Mesothelial cell of epicardium (in vitro differentiated cells): ENCODE measurements around the gene RALGAPB. TPM values are rescaled to one million over a fixed set of nuclear protein-coding genes. Genes with fewer than 3 reads are reported as not detected.
A peak's percentile ranks its signal among the peaks of the same experiment; 100 is the strongest.

Experiments used
- DNase-seq, 2 experiments: peaks; one replicate each; pipeline ENCODE4 v3.0.0; 2021; ENCODE audit warnings: low spot score in 2 of 2; ENCODE audit not compliant: unreplicated experiment in 2 of 2
- H3K27ac Mint-ChIP-seq: 2 replicates; pipeline ENCODE4 v1.8.0; 2021; ENCODE audit warnings: mixed read lengths
- H3K27me3 Mint-ChIP-seq: 2 replicates; pipeline ENCODE4 v1.8.0; 2021; ENCODE audit warnings: low read depth, mixed read lengths
- H3K36me3 Mint-ChIP-seq: 2 replicates; pipeline ENCODE4 v1.8.0; 2021; ENCODE audit warnings: mixed read lengths
- H3K4me1 Mint-ChIP-seq: 2 replicates; pipeline ENCODE4 v1.8.0; 2021; ENCODE audit warnings: mixed read lengths
- H3K4me3 Mint-ChIP-seq: 2 replicates; pipeline ENCODE4 v1.8.0; 2021; ENCODE audit warnings: mild to moderate bottlenecking, moderate library complexity, mixed read lengths
- H3K9me3 Mint-ChIP-seq: 2 replicates; pipeline ENCODE4 v1.8.0; 2021; ENCODE audit warnings: mixed read lengths
- total RNA-seq: library from RNA; stranded (reverse); gene quantifications from 3 replicates; pipeline ENCODE4 v1.2.1, GENCODE V29; 2021
- TF ChIP-seq, protein P1 (sequence below): fragments of 200-600 bp; sonication (generic); IDR thresholded peaks from one replicate; pipeline ENCODE4 v1.5.0; 2021; ENCODE audit warnings: antibody characterized with exemption; ENCODE audit not compliant: unreplicated experiment

RALGAPB gene
- total RNA-seq, 1 donor from 2014 or later = 43.5 TPM

DNA sequence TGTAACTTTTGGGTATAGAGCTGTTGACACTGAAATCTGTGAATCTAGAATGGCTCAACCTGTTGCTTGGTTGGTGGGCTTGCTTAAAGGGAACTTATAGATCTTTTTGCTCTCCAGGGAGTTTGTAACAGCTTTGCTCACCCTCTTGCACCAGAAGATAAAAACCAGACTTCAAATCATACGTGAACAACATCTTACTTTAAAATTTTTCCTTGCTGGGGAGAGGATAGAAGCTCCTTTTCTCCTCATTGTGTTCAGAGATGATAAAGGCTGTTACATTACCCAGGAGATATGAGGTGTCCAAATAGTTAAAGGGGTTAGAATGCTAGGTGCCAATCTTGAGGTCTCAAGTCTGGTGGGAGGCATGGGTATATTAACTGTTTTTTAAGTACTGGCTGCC, 46.8 kb downstream of the RALGAPB start:
- peak overlapping the region; percentile 47 for H3K27ac Mint-ChIP-seq
- TF ChIP-seq, protein P1, sequence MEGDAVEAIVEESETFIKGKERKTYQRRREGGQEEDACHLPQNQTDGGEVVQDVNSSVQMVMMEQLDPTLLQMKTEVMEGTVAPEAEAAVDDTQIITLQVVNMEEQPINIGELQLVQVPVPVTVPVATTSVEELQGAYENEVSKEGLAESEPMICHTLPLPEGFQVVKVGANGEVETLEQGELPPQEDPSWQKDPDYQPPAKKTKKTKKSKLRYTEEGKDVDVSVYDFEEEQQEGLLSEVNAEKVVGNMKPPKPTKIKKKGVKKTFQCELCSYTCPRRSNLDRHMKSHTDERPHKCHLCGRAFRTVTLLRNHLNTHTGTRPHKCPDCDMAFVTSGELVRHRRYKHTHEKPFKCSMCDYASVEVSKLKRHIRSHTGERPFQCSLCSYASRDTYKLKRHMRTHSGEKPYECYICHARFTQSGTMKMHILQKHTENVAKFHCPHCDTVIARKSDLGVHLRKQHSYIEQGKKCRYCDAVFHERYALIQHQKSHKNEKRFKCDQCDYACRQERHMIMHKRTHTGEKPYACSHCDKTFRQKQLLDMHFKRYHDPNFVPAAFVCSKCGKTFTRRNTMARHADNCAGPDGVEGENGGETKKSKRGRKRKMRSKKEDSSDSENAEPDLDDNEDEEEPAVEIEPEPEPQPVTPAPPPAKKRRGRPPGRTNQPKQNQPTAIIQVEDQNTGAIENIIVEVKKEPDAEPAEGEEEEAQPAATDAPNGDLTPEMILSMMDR = no peak
- DNase-seq = no peak
- H3K9me3 Mint-ChIP-seq = no peaks in the 10 kb centered on the region
- no peak overlapping the region for H3K4me3 Mint-ChIP-seq
- H3K36me3 Mint-ChIP-seq = peaks cover 29% of the 10 kb centered on the region
- H3K27me3 Mint-ChIP-seq = no peaks in the 10 kb centered on the region
- H3K4me1 Mint-ChIP-seq = peaks cover 18% of the 10 kb centered on the region

DNA sequence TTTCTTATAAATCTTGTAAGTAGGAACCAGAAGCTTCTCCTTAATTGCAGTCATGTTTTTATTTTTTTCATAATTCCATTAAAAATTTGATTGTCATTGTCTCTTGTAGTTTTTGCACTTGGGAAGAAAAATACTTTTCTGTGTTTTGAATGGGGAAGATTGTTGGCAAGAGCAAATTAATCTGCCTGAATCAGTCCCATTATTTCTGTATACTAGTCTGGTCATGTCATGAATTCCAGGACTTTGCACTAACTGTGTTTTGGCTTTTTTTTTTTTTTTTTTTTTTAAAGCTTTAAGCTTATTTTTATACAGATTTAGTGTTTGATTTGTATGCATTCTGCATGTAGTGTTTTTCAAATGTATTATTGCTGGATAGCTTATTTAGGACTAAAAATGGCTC, 47.6 kb downstream of the RALGAPB start:
- Mint-ChIP-seq H3K36me3 (peaks cover 29% of the 10 kb centered on the region), H3K4me1 (peaks cover 14% of the 10 kb centered on the region), H3K4me3 (no peak overlapping the region), H3K27ac (no peak overlapping the region), H3K9me3 (no peaks in the 10 kb centered on the region), H3K27me3 (no peaks in the 10 kb centered on the region)
- no peak for DNase-seq
- TF ChIP-seq, protein P1 = no peak

DNA sequence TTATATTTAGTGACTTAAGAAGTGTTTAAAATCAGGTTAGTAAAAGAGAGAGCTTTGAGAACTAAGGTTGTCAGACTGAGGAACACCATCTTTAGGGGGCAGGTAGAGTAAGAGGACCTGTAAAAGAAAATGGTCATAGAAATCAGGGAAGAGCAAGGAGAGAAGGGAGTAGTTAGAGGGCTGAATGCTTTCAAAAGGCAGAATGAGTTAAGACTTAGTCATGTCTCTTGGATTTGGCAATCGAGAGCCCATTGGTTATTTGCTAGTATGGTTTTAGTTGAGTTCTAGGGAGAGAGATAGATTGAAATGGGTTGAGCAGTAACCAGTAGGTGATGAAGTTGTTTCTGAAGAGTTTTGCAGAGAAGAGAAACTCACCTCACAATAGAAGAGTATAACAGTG, 51.1 kb downstream of the RALGAPB start:
- no peak for DNase-seq
- Mint-ChIP-seq H3K27ac (no peak overlapping the region), H3K36me3 (peaks cover 19% of the 10 kb centered on the region), H3K4me3 (no peak overlapping the region), H3K27me3 (no peaks in the 10 kb centered on the region), H3K4me1 (peaks cover 14% of the 10 kb centered on the region), H3K9me3 (no peaks in the 10 kb centered on the region)
- TF ChIP-seq, protein P1 = no peak

DNA sequence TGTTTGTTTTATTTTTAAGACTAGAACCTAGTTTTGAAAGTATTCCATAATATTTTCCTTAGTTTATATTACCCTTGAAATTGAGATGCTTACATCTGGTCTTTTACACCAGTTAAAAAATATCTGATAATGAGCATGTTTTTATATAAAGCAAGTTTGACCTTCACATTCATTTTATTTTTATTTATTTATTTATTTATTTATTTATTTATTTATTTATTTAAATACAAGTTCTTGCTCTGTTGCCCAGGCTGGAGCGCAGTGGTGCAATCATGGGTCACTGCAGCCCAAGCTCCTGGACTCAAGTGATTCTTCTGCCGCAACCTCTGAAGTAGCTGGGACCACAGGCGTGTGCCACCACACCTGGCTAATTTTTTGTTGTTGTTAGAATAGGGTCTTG, 55.5 kb downstream of the RALGAPB start:
- Mint-ChIP-seq H3K36me3 (peaks cover 18% of the 10 kb centered on the region), H3K4me1 (peaks cover 3% of the 10 kb centered on the region), H3K9me3 (no peaks in the 10 kb centered on the region), H3K4me3 (no peak overlapping the region), H3K27ac (no peak overlapping the region), H3K27me3 (no peaks in the 10 kb centered on the region)
- DNase-seq = no peak
- TF ChIP-seq, protein P1 = no peak

DNA sequence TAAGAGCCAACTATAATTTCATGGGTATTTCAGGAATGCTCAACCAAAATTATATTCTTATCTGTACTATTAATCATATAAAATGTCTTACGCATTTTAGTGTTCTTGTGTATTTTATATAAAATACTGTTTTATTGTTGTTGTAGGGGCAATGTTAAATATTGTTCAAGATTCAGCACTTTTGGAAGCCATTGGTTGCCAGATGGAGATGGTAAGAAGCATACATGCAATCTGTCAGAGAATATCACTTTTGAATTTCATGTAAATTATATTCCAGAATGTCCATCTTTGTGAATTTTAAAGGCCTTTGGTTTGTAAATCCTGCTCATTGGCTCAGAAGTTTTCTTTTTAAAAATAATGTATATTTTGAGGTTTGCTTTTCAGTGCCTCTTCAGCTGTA, 58.4 kb downstream of the RALGAPB start:
- no peaks in the 10 kb centered on the region for H3K9me3 Mint-ChIP-seq
- TF ChIP-seq, protein P1 = no peak
- DNase-seq = no peak
- H3K4me3 Mint-ChIP-seq = no peak overlapping the region
- H3K4me1 Mint-ChIP-seq = no peaks in the 10 kb centered on the region
- no peak overlapping the region for H3K27ac Mint-ChIP-seq
- H3K36me3 Mint-ChIP-seq = peaks cover 28% of the 10 kb centered on the region
- no peaks in the 10 kb centered on the region for H3K27me3 Mint-ChIP-seq

DNA sequence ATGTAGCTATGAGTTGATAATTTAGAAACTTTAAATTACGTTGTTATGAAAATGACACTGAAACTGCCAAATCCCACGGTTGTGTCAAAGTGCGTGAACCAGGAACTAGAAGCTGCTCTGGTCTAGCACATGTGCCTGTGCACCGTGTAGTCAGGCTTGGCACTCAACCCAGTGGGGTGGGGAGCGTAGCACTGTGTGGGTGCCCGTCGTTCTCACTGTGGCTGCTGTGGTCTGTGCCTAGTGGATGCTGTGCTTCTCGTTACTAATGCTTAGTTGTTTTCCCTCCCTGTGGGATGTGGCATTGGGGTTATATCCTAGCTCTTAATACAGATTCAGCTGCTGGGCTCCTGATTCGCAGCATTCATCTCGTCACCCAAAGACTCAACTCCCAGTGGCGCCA, 62.1 kb downstream of the RALGAPB start:
- H3K4me1 Mint-ChIP-seq = no peaks in the 10 kb centered on the region
- H3K9me3 Mint-ChIP-seq = peaks cover 9% of the 10 kb centered on the region
- no peak for DNase-seq
- no peak overlapping the region for H3K27ac Mint-ChIP-seq
- H3K4me3 Mint-ChIP-seq = no peak overlapping the region
- H3K36me3 Mint-ChIP-seq = peaks cover 49% of the 10 kb centered on the region
- H3K27me3 Mint-ChIP-seq = no peaks in the 10 kb centered on the region
- TF ChIP-seq, protein P1 = no peak
